HepG2 (cell line): Measurements from ENCODE around the gene AKAP8L. TPM values are rescaled to one million over a fixed set of nuclear protein-coding genes. Genes with fewer than 3 reads are reported as not detected.

Experiments
- CCDC6 ChIP-seq: sonication (generic); formaldehyde crosslinking; IDR thresholded peaks from 2 replicates; pipeline ENCODE4 v1.8.1; 2022; ENCODE audit warnings: mild to moderate bottlenecking, missing genetic modification reagents, moderate library complexity
- DPF2 ChIP-seq: sonication (generic); formaldehyde crosslinking; IDR thresholded peaks from 2 replicates; pipeline ENCODE4 v1.4.0; 2020; ENCODE audit warnings: mild to moderate bottlenecking, low read depth, missing genetic modification reagents, borderline replicate concordance
- MBD4 ChIP-seq: IDR thresholded peaks from 2 replicates; pipeline ENCODE4 v1.6.1; 2012; ENCODE audit warnings: low read length, inconsistent platforms, borderline replicate concordance
- MIER3 ChIP-seq: IDR thresholded peaks from 2 replicates; pipeline ENCODE4 v1.6.1; 2016; ENCODE audit warnings: missing compliant biosample characterization, borderline replicate concordance
- PHF8 ChIP-seq: sonication (generic); formaldehyde crosslinking; IDR thresholded peaks from 2 replicates; pipeline ENCODE4 v1.5.0; 2020; ENCODE audit warnings: missing genetic modification reagents
- PLRG1 ChIP-seq: fragments of 450-650 bp; conservative IDR thresholded peaks from 2 replicates; pipeline ENCODE4 v1.6.1; 2016
- POLR2A ChIP-seq, 2 experiments: IDR thresholded peaks; 2 replicates each; pipeline ENCODE4 v1.6.1; 2011; ENCODE audit warnings: low read depth in 2 of 2, low read length in 2 of 2, mild to moderate bottlenecking in 1 of 2, moderate library complexity in 1 of 2; ENCODE audit not compliant: insufficient read depth in 1 of 2
- TBX3 ChIP-seq: fragments of 450-650 bp; IDR thresholded peaks from 2 replicates; pipeline ENCODE4 v1.6.1; 2017; ENCODE audit warnings: antibody characterized with exemption, mild to moderate bottlenecking, inconsistent platforms, borderline replicate concordance
- YEATS4 ChIP-seq: sonication (generic); formaldehyde crosslinking; IDR thresholded peaks from 2 replicates; pipeline ENCODE4 v1.4.0; 2020; ENCODE audit warnings: missing genetic modification reagents, borderline replicate concordance
- ZNF20 ChIP-seq: sonication (generic); formaldehyde crosslinking; IDR thresholded peaks from 2 replicates; pipeline ENCODE4 v1.4.0; 2020; ENCODE audit warnings: mild to moderate bottlenecking, moderate library complexity, missing genetic modification reagents
- ZNF670 ChIP-seq: sonication (generic); formaldehyde crosslinking; IDR thresholded peaks from 2 replicates; pipeline ENCODE4 v1.8.0; 2022; ENCODE audit warnings: mild to moderate bottlenecking, missing genetic modification reagents, borderline replicate concordance
- polyA plus RNA-seq, 8 experiments: library from polyadenylated mRNA; depleted of rRNA in 3 of 8; stranded (reverse) in 7 of 8; unstranded in 1 of 8; fragments of >200 nt; fragmentation: Illumina TruSeq in 4 of 8; extraction: Trizol in 4 of 8; gene quantifications; 2 replicates each; pipeline versions ENCODE4 v1.2.1 to v1.2.3, GENCODE V29; 2011 to 2016; ENCODE audit warnings: low read depth in 4 of 8, missing spikeins in 1 of 8, mixed read lengths in 1 of 8; ENCODE audit not compliant: insufficient read depth in 1 of 8
- total RNA-seq, 5 experiments: library from RNA; depleted of rRNA; stranded (reverse); fragments of >200 nt; fragmentation: Illumina TruSeq; extraction: Trizol; gene quantifications; 2 replicates each; pipeline ENCODE4 v1.2.3, GENCODE V29; 2016; ENCODE audit warnings: low read depth in 1 of 5
- TF ChIP-seq, protein P1 (sequence below): sonication (generic); formaldehyde crosslinking; IDR thresholded peaks from one replicate; pipeline ENCODE4 v1.5.1; 2020; ENCODE audit warnings: mild to moderate bottlenecking, missing genetic modification reagents; ENCODE audit errors: not compliant biosample characterization
- TF ChIP-seq, protein P2 (sequence below): sonication (generic); formaldehyde crosslinking; IDR thresholded peaks from 2 replicates; pipeline ENCODE4 v1.4.0; 2020; ENCODE audit warnings: missing genetic modification reagents
- TF ChIP-seq, protein P3 (sequence below): sonication (generic); formaldehyde crosslinking; IDR thresholded peaks from 2 replicates; pipeline ENCODE4 v1.4.0; 2020; ENCODE audit warnings: mild to moderate bottlenecking, missing genetic modification reagents
- TF ChIP-seq, protein P4 (sequence below): sonication (generic); formaldehyde crosslinking; IDR thresholded peaks from 2 replicates; pipeline ENCODE4 v1.5.0; 2020; ENCODE audit warnings: missing genetic modification reagents, mild to moderate bottlenecking, borderline replicate concordance

The AKAP8L gene
- total and polyA plus RNA-seq, 2 of the 13 experiments (the other 11 are each of a cell fraction or from before 2014, with no cell fraction given): 48.2 to 49.6 TPM

DNA sequence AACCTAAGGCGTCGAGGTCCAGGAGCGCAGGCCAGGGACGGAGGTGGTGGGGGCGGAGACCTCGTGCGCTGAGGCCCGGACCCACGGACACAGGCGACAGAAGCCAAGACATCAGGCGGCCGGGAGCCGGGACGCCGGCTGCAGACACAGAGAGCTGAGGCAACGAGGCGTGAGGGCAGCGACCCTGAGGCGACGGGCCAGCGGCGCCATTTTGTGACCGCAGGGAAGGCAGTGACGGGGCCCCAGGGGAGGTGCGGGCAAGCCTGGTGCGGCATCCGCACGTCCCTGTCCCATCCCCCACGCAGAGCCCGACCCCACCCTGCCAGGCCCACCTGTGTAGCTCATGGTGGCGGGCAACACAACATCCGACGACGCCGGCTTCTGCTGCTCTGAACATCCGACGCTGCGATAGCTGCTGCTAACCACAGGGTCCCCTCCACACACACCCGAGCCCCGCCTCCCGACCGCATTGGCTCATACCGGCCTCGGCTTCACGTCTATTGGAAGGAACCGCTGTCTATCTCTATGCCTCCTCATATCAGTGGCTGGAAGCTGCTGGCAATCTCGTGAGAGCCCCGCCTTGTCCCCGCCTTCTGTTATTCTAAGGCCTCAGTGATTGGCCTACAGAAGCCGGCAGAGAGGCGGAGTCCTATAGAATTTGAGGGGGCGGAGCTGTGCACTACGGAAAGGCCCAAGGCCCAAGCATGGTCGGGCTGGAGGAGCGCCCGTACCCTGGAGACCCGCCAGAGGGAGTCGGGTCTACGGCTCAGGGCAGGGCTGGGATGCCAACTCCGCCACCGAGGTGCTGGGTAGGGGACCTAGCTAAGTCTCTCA, at the start of gene AKAP8L (continued):
- TF ChIP-seq, protein P1, sequence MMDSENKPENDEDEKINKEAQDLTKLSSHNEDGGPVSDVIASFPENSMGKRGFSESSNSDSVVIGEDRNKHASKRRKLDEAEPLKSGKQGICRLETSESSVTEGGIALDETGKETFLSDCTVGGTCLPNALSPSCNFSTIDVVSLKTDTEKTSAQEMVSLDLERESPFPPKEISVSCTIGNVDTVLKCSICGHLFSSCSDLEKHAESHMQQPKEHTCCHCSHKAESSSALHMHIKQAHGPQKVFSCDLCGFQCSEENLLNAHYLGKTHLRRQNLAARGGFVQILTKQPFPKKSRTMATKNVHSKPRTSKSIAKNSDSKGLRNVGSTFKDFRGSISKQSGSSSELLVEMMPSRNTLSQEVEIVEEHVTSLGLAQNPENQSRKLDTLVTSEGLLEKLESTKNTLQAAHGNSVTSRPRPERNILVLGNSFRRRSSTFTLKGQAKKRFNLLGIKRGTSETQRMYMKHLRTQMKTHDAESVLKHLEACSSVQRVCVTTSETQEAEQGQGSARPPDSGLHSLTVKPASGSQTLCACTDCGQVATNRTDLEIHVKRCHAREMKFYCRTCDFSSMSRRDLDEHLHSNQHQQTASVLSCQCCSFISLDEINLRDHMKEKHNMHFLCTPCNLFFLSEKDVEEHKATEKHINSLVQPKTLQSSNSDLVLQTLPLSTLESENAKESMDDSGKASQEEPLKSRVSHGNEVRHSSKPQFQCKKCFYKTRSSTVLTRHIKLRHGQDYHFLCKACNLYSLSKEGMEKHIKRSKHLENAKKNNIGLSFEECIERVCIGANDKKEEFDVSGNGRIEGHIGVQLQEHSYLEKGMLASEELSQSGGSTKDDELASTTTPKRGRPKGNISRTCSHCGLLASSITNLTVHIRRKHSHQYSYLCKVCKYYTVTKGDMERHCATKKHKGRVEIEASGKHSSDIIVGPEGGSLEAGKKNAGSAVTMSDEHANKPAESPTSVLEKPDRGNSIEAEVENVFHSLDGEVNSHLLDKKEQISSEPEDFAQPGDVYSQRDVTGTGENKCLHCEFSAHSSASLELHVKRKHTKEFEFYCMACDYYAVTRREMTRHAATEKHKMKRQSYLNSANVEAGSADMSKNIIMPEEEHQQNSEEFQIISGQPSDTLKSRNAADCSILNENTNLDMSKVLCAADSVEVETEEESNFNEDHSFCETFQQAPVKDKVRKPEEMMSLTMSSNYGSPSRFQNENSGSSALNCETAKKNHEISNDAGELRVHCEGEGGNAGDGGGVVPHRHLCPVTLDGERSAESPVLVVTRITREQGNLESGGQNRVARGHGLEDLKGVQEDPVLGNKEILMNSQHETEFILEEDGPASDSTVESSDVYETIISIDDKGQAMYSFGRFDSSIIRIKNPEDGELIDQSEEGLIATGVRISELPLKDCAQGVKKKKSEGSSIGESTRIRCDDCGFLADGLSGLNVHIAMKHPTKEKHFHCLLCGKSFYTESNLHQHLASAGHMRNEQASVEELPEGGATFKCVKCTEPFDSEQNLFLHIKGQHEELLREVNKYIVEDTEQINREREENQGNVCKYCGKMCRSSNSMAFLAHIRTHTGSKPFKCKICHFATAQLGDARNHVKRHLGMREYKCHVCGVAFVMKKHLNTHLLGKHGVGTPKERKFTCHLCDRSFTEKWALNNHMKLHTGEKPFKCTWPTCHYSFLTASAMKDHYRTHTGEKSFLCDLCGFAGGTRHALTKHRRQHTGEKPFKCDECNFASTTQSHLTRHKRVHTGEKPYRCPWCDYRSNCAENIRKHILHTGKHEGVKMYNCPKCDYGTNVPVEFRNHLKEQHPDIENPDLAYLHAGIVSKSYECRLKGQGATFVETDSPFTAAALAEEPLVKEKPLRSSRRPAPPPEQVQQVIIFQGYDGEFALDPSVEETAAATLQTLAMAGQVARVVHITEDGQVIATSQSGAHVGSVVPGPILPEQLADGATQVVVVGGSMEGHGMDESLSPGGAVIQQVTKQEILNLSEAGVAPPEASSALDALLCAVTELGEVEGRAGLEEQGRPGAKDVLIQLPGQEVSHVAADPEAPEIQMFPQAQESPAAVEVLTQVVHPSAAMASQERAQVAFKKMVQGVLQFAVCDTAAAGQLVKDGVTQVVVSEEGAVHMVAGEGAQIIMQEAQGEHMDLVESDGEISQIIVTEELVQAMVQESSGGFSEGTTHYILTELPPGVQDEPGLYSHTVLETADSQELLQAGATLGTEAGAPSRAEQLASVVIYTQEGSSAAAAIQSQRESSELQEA (CRISPR knock-in tag): peak; percentile 94
- TF ChIP-seq ZNF20 (CRISPR knock-in tag): 0 out of 2 replicates have a peak, but pooled peaks have one; percentile 28
- TF ChIP-seq MIER3 (CRISPR knock-in tag): peak; percentile 20; the same call in 1 of the 2 replicates
- TF ChIP-seq TBX3: no peak
- TF ChIP-seq, protein P2, sequence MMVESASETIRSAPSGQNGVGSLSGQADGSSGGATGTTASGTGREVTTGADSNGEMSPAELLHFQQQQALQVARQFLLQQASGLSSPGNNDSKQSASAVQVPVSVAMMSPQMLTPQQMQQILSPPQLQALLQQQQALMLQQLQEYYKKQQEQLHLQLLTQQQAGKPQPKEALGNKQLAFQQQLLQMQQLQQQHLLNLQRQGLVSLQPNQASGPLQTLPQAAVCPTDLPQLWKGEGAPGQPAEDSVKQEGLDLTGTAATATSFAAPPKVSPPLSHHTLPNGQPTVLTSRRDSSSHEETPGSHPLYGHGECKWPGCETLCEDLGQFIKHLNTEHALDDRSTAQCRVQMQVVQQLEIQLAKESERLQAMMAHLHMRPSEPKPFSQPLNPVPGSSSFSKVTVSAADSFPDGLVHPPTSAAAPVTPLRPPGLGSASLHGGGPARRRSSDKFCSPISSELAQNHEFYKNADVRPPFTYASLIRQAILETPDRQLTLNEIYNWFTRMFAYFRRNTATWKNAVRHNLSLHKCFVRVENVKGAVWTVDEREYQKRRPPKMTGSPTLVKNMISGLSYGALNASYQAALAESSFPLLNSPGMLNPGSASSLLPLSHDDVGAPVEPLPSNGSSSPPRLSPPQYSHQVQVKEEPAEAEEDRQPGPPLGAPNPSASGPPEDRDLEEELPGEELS: peak; percentile 19; the same call in 1 of the 2 replicates
- peak; percentile 84 for TF ChIP-seq CCDC6 (CRISPR knock-in tag)
- TF ChIP-seq, protein P3, sequence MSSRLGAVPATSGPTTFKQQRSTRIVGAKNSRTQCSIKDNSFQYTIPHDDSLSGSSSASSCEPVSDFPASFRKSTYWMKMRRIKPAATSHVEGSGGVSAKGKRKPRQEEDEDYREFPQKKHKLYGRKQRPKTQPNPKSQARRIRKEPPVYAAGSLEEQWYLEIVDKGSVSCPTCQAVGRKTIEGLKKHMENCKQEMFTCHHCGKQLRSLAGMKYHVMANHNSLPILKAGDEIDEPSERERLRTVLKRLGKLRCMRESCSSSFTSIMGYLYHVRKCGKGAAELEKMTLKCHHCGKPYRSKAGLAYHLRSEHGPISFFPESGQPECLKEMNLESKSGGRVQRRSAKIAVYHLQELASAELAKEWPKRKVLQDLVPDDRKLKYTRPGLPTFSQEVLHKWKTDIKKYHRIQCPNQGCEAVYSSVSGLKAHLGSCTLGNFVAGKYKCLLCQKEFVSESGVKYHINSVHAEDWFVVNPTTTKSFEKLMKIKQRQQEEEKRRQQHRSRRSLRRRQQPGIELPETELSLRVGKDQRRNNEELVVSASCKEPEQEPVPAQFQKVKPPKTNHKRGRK: no peak
- 0 out of 2 replicates have a peak, but pooled peaks have one; percentile 60 for TF ChIP-seq ZNF670
- peak; percentile 97 to 98 for TF ChIP-seq POLR2A (IDR thresholded peaks at IDR 0.05; ENCODE audit: insufficient read depth in 1 of 2, low read depth in 2 of 2, low read length in 2 of 2)
- peak; percentile 97 for TF ChIP-seq YEATS4 (CRISPR knock-in tag)
- TF ChIP-seq, protein P4, sequence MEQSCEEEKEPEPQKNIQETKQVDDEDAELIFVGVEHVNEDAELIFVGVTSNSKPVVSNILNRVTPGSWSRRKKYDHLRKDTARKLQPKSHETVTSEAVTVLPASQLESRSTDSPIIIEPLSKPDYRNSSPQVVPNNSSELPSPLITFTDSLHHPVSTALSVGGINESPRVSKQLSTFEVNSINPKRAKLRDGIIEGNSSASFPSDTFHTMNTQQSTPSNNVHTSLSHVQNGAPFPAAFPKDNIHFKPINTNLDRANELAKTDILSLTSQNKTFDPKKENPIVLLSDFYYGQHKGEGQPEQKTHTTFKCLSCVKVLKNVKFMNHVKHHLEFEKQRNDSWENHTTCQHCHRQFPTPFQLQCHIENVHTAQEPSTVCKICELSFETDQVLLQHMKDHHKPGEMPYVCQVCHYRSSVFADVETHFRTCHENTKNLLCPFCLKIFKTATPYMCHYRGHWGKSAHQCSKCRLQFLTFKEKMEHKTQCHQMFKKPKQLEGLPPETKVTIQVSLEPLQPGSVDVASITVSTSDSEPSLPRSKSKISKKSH: peak; percentile 18; the same call in 1 of the 2 replicates
- no peak for TF ChIP-seq PLRG1
- peak; percentile 90 for TF ChIP-seq PHF8 (CRISPR knock-in tag)
- no peak for TF ChIP-seq MBD4
- TF ChIP-seq DPF2: no peak
